ENCODE data around the gene TBXT.
"Not testable (repeated sequence)": the region's sequence is repeated elsewhere in the genome, so short reads cannot be mapped to it uniquely, and the experiment has no call there.

Gene TBXT

GRCh38 chr6:166123115-166123514 is 44.5 kb downstream of the TBXT start:
- DNase-seq; in situ Hi-C loops (cut with MboI; ENCODE audit: low pct_unique_long_range_greater_than_20kb, low sequenced_read_pairs): not testable (repeated sequence)

- no peak for DNase-seq
- in situ Hi-C loops (cut with MboI; ENCODE audit: low pct_unique_long_range_greater_than_20kb, low sequenced_read_pairs): no loop called here
These were observed 45.9 kb downstream of the TBXT start for GRCh38 chr6:166121726-166122125.

- DNase-seq: no peak
- in situ Hi-C loops (cut with MboI; ENCODE audit: low pct_unique_long_range_greater_than_20kb, low sequenced_read_pairs): no loop called here
These were observed 48.3 kb downstream of the TBXT start for GRCh38 chr6:166119116-166119911.

GRCh38 chr6:166115609-166116008 is 52.0 kb downstream of the TBXT start:
- no peak for DNase-seq
- in situ Hi-C loops (cut with MboI; ENCODE audit: low pct_unique_long_range_greater_than_20kb, low sequenced_read_pairs): no loop called here

GRCh38 chr6:166112580-166112979 is 55.1 kb downstream of the TBXT start:
- no peak for DNase-seq
- in situ Hi-C loops (cut with MboI; ENCODE audit: low pct_unique_long_range_greater_than_20kb, low sequenced_read_pairs): no loop called here

- in situ Hi-C loops (cut with MboI; ENCODE audit: low pct_unique_long_range_greater_than_20kb, low sequenced_read_pairs): no loop called here
- no peak for DNase-seq
These were observed 58.0 kb downstream of the TBXT start for GRCh38 chr6:166109608-166110007.
